IMR-90 (cell line): Measurements from ENCODE around the gene ADGRG7. TPM values are rescaled to one million over a fixed set of nuclear protein-coding genes. Genes with fewer than 3 reads are reported as not detected.

Experiments
- ATAC-seq: fragments of 200-7000 bp; cut with Tn5 transposase; 2 replicates; pipeline ENCODE4 v1.9.1; 2020; ENCODE audit warnings: low read depth, mild to moderate bottlenecking, moderate library complexity
- BruUV-seq: library from RNA; stranded (reverse); fragments of 400-500 nt; replicated peaks from 2 replicates; lab custom pipeline; 2021; lab: Mats Ljungman, UMichigan
- CTCF ChIA-PET: fragments of 300-600 bp; formaldehyde crosslinking; extraction: SDS; loops from one replicate; lab custom pipeline; 2021; ENCODE audit warnings: antibody characterized with exemption; lab: Yijun Ruan, JAX
- POLR2A ChIA-PET: fragments of 300-600 bp; sonication (Branson Sonifier 250); formaldehyde crosslinking; loops from one replicate; lab custom pipeline; 2022; ENCODE audit warnings: antibody characterized with exemption; ENCODE audit not compliant: unreplicated experiment; lab: Charles Lee
- DNase-seq: peaks from one replicate; pipeline ENCODE4 v3.0.0; 2013
- H2AFZ ChIP-seq: replicated peaks from 2 replicates; pipeline ENCODE3; 2013; ENCODE audit warnings: low read length, mild to moderate bottlenecking; ENCODE audit not compliant: poor library complexity
- H2AK5ac ChIP-seq: 2 replicates; pipeline ENCODE4 v1.6.1; 2013; ENCODE audit warnings: low read depth, low read length, inconsistent platforms
- H2AK9ac ChIP-seq: replicated peaks from 2 replicates; pipeline ENCODE3; 2013; ENCODE audit warnings: mild to moderate bottlenecking, low read depth, low read length, moderate library complexity; ENCODE audit not compliant: poor library complexity
- H2BK120ac ChIP-seq: 2 replicates; pipeline ENCODE4 v1.6.1; 2013; ENCODE audit warnings: low read depth, low read length, inconsistent platforms
- H2BK15ac ChIP-seq: 3 replicates; pipeline ENCODE4 v1.6.1; 2013; ENCODE audit warnings: low read depth, low read length, inconsistent platforms
- H2BK20ac ChIP-seq: 2 replicates; pipeline ENCODE4 v1.6.1; 2013; ENCODE audit warnings: low read depth, mild to moderate bottlenecking, inconsistent platforms, low read length, moderate library complexity
- H2BK5ac ChIP-seq: 2 replicates; pipeline ENCODE4 v1.6.1; 2013; ENCODE audit warnings: mild to moderate bottlenecking, low read depth, low read length, inconsistent platforms; ENCODE audit not compliant: poor library complexity, severe bottlenecking
- H3K14ac ChIP-seq: replicated peaks from 2 replicates; pipeline ENCODE4 v1.6.1; 2013; ENCODE audit warnings: low read depth, low read length, inconsistent platforms
- H3K18ac ChIP-seq: 2 replicates; pipeline ENCODE4 v1.6.1; 2013; ENCODE audit warnings: low read depth, low read length, control low read depth
- H3K23ac ChIP-seq: 2 replicates; pipeline ENCODE4 v1.6.1; 2013; ENCODE audit warnings: low read depth, low read length, inconsistent platforms
- H3K27ac ChIP-seq: 2 replicates; pipeline ENCODE4 v1.5.1; 2013; ENCODE audit warnings: mild to moderate bottlenecking, control low read depth, low read length; ENCODE audit not compliant: insufficient read depth
- H3K27me3 ChIP-seq: 2 replicates; pipeline ENCODE4 v1.6.1; 2013; ENCODE audit warnings: low read length; ENCODE audit not compliant: control insufficient read depth, insufficient read depth
- H3K36me3 ChIP-seq: 2 replicates; pipeline ENCODE4 v1.6.1; 2013; ENCODE audit warnings: low read length, mixed read lengths; ENCODE audit not compliant: control insufficient read depth, insufficient read depth
- H3K4ac ChIP-seq: 2 replicates; pipeline ENCODE4 v1.6.1; 2013; ENCODE audit warnings: low read depth, low read length, inconsistent platforms
- H3K4me1 ChIP-seq: 2 replicates; pipeline ENCODE4 v1.6.1; 2013; ENCODE audit warnings: low read length, mixed read lengths; ENCODE audit not compliant: control insufficient read depth, insufficient read depth
- H3K4me2 ChIP-seq: 2 replicates; pipeline ENCODE4 v1.6.1; 2013; ENCODE audit warnings: low read depth, mild to moderate bottlenecking, control low read depth, low read length, moderate library complexity
- H3K4me3 ChIP-seq: 2 replicates; pipeline ENCODE4 v1.5.1; 2013; ENCODE audit warnings: low read depth, mild to moderate bottlenecking, control low read depth, low read length, moderate library complexity; ENCODE audit not compliant: insufficient read depth
- H3K56ac ChIP-seq: 2 replicates; pipeline ENCODE4 v1.6.1; 2013; ENCODE audit warnings: low read length, inconsistent platforms; ENCODE audit not compliant: insufficient read depth; ENCODE audit errors: extremely low read depth
- H3K79me1 ChIP-seq, 2 experiments: 2 replicates each; pipeline ENCODE4 v1.6.1; 2013; ENCODE audit warnings: low read length in 2 of 2, inconsistent platforms in 1 of 2, low read depth in 1 of 2
- H3K9ac ChIP-seq: 2 replicates; pipeline ENCODE4 v1.6.1; 2013; ENCODE audit warnings: low read depth, low read length, control low read depth
- H3K9me1 ChIP-seq: 2 replicates; pipeline ENCODE4 v1.6.1; 2013; ENCODE audit warnings: low read length, inconsistent platforms; ENCODE audit not compliant: insufficient read depth
- H3K9me3 ChIP-seq: 2 replicates; pipeline ENCODE4 v1.6.1; 2013; ENCODE audit warnings: low read length; ENCODE audit not compliant: control insufficient read depth, insufficient read depth
- H4K20me1 ChIP-seq: 2 replicates; pipeline ENCODE4 v1.6.1; 2013; ENCODE audit warnings: low read length, inconsistent platforms; ENCODE audit not compliant: insufficient read depth
- H4K5ac ChIP-seq: 2 replicates; pipeline ENCODE4 v1.6.1; 2013; ENCODE audit warnings: mild to moderate bottlenecking, low read depth, low read length, control low read depth
- H4K8ac ChIP-seq, 2 experiments: 2 replicates each; pipeline ENCODE4 v1.6.1; 2013; ENCODE audit warnings: low read depth in 2 of 2, low read length in 2 of 2, control low read depth in 1 of 2, inconsistent platforms in 1 of 2
- H4K91ac ChIP-seq: 2 replicates; pipeline ENCODE4 v1.6.1; 2013; ENCODE audit warnings: low read depth, low read length, inconsistent platforms; ENCODE audit not compliant: insufficient read depth
- FOS ChIP-seq: fragments of 150-350 bp; IDR thresholded peaks from 2 replicates; pipeline ENCODE4 v1.6.1; 2016; ENCODE audit warnings: low read depth, low read length
- RFX5 ChIP-seq: IDR thresholded peaks from 2 replicates; pipeline ENCODE4 v1.8.0; 2012; ENCODE audit warnings: low read depth, mild to moderate bottlenecking, low read length, moderate library complexity
- WGBS, 2 experiments: methylation state at CpG; one replicate each; pipeline versions ENCODE4 v1.1.5 to v1.1.7; 2013; ENCODE audit warnings: missing lambda C conversion rate in 2 of 2; ENCODE audit not compliant: insufficient read length in 1 of 2; ENCODE audit errors: extremely low coverage in 2 of 2; 5-methylcytosine and 5-hydroxymethylcytosine counted together
- dilution Hi-C: fragments of 300-500 bp; cut with HindIII; formaldehyde crosslinking; loops from one replicate; pipeline ENCODE4 v1.14.3; 2018; ENCODE audit warnings: low sequenced_read_pairs; ENCODE audit not compliant: unreplicated experiment
- in situ Hi-C: fragments of 300-500 bp; cut with MboI; formaldehyde crosslinking; loops from 3 replicates; pipeline ENCODE4 v1.14.3; 2019; ENCODE audit warnings: low sequenced_read_pairs, inconsistent platforms, mixed read lengths
- intact Hi-C: fragments of 100-400 bp; cut with micrococcal nuclease; formaldehyde crosslinking; loops from 2 replicates; pipeline ENCODE4 v1.10.0; 2022
- polyA plus RNA-seq, 3 experiments: library from polyadenylated mRNA; depleted of rRNA; stranded (reverse); fragments of >200 nt; gene quantifications; 2 replicates each; pipeline ENCODE4 v1.2.3, GENCODE V29; 2012; ENCODE audit warnings: low replicate concordance in 1 of 3
- total RNA-seq: library from RNA; depleted of rRNA; stranded (reverse); fragments of >200 nt; gene quantifications from 2 replicates; pipeline ENCODE4 v1.2.3, GENCODE V29; 2012

ADGRG7 gene
- total and polyA plus RNA-seq, 2 of the 4 experiments (the other 2 are of a cell fraction): not detected

GRCh38 chr3:100703865-100704264, 94.5 kb downstream of the ADGRG7 start:
- Histone ChIP-seq H3K27me3 (peaks cover 2% of the 10 kb centered on the region; the same call in 1 of the 2 replicates), H2AK9ac (no peak overlapping the region), H3K4me2 (no peak overlapping the region), H4K20me1 (no peaks in the 10 kb centered on the region), H3K18ac (no peak overlapping the region), H2BK5ac (no peak overlapping the region), H2BK15ac (no peak overlapping the region), H3K36me3 (no peaks in the 10 kb centered on the region), H4K8ac (no peak overlapping the region), H2BK120ac (no peak overlapping the region), H3K4me1 (no peaks in the 10 kb centered on the region; the same call in 1 of the 2 replicates), H2BK20ac (no peak overlapping the region), H2AK5ac (no peak overlapping the region), H3K23ac (no peak overlapping the region), H4K91ac (no peak overlapping the region), H3K56ac (no peak overlapping the region), H3K14ac (no peak overlapping the region), H3K9me3 (no peaks in the 10 kb centered on the region), H3K4me3 (no peak overlapping the region), H3K9me1 (no peaks in the 10 kb centered on the region), H3K4ac (no peak overlapping the region), H4K5ac (no peak overlapping the region), H3K9ac (no peak overlapping the region), H2AFZ (no peak overlapping the region), H3K79me1 (0 out of 4 replicates have a peak, but pooled peaks cover 0 to 4% of the 10 kb centered on the region in 2 experiments), H3K27ac (no peak overlapping the region)
- intact Hi-C loops (no loop called here), in situ Hi-C loops (no loop called here), dilution Hi-C loops (no loop called here)
- CTCF ChIA-PET: interaction anchor here (0.9 to 1.0 kb wide), 2 partner anchors 12 to 83 kb away, joined by 3 to 4 read pairs; no protein-coding TSS in a partner anchor
- TF ChIP-seq FOS: no peak
- TF ChIP-seq RFX5: no peak
- ATAC-seq (no peak), DNase-seq (no peak)
- BruUV-seq: no TSS peak
- WGBS, 2 experiments: 50% methylated on average over 1 of the region's 4 CpGs; no CpG with 5 or more reads in 1 of the 2 experiments
- POLR2A ChIA-PET: no interaction called here
